Cardiac fibroblast (primary cell): ENCODE measurements around the gene ANO6.
A peak's percentile ranks its signal among the peaks of the same experiment; 100 is the strongest.
"Not testable (repeated sequence)": the region's sequence is repeated elsewhere in the genome, so short reads cannot be mapped to it uniquely, and the experiment has no call there.

ENCODE experiments used
- DNase-seq, 2 donors: peaks; one replicate each; pipeline versions ENCODE4 v3.0.0 to v3.0.0-alpha.2; 2010; ENCODE audit warnings: low read depth in 2 of 2
- H3K4me3 ChIP-seq, 2 donors: replicated peaks in 1 of 2; 1 replicate in 1 of 2; 2 replicates in 1 of 2; pipeline ENCODE4 v1.5.1; 2011; ENCODE audit warnings: low read depth in 2 of 2, low read length in 2 of 2, mild to moderate bottlenecking in 2 of 2, moderate library complexity in 1 of 2
- TF ChIP-seq, protein P1 (sequence below): IDR thresholded peaks from one replicate; pipeline ENCODE4 v1.5.1; 2011; ENCODE audit warnings: low read depth, mild to moderate bottlenecking, low read length, inconsistent platforms

The ANO6 gene

DNA sequence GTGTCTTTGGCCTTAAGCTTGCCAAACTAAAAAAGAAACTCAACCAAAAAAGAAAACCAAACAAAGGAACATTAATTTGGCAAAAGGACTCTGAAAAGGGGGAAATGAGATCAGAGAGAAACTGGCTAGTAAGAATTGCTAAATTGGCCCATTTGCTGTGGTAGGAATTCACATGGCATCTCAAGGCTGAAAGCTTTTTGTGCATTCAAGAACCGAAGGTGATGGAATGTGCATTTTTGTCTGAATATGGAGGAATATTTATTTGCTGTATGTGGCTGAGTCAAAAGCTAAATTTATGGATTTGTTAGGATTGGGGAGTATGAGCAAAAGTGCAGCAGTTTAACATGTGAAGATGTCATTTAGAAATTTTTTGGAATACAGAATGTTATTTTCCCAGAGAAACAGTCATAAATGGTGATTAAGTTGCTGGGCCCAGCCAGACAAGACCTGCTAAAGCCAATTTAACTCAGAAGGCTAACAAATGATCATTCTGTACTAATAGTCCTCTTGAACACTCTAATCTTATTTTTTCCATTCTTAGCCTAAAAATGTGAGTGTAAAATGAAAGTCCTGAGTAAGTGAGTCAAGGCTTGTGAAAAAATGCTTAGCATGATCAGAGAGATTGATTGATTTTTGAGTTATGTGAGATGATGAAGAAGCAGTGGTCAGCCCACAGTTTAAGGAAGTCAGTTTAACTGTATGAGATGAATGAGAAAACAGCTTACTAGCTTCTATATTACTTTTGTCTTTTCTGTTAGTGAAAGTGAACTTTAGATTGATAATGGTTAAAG, 94.1 kb downstream of the ANO6 start:
- peak; percentile 47 to 60 for DNase-seq
- TF ChIP-seq, protein P1, sequence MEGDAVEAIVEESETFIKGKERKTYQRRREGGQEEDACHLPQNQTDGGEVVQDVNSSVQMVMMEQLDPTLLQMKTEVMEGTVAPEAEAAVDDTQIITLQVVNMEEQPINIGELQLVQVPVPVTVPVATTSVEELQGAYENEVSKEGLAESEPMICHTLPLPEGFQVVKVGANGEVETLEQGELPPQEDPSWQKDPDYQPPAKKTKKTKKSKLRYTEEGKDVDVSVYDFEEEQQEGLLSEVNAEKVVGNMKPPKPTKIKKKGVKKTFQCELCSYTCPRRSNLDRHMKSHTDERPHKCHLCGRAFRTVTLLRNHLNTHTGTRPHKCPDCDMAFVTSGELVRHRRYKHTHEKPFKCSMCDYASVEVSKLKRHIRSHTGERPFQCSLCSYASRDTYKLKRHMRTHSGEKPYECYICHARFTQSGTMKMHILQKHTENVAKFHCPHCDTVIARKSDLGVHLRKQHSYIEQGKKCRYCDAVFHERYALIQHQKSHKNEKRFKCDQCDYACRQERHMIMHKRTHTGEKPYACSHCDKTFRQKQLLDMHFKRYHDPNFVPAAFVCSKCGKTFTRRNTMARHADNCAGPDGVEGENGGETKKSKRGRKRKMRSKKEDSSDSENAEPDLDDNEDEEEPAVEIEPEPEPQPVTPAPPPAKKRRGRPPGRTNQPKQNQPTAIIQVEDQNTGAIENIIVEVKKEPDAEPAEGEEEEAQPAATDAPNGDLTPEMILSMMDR, result peak; percentile 21
- H3K4me3 ChIP-seq, result no peak overlapping the region

DNA sequence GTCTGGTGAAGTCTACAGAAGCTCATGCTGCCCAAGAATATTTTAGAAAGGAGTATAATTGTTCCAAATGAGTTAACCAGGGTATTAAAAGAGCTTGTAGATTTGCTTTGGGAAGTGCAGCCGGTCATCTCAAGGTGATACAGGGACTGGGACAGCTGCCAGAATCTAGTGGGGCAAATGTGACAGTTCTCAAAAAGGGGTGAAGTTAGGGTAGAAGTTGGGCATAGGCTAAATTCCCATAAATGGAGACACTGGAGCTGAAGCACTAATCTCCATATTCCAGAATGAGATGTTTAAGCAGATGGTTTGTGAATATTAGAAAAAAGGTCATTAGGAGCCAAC, 94.7 kb downstream of the ANO6 start:
- H3K4me3 ChIP-seq, result no peak overlapping the region
- DNase-seq, result no peak
- TF ChIP-seq, protein P1, result no peak

DNA sequence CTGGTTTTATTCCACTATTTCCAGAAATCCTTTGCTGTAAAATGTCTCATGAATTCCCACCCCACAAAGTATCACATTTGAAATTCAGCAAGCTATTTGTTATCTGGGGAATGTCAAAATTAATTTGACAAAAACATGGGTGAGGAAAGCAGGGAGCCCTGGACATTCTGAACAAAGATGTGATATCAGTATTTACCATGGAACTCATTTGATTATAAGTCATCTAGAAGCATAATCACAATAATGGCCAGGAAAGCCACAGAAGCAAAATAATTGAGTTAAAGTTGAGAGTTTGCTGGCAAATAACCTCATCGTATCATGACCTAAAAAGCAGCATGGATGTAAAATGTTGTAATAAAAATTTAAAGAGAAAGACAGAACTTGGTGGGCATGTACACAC, 96.1 kb downstream of the ANO6 start:
- TF ChIP-seq, protein P1, result no peak
- no peak for DNase-seq
- H3K4me3 ChIP-seq, result no peak overlapping the region

DNA sequence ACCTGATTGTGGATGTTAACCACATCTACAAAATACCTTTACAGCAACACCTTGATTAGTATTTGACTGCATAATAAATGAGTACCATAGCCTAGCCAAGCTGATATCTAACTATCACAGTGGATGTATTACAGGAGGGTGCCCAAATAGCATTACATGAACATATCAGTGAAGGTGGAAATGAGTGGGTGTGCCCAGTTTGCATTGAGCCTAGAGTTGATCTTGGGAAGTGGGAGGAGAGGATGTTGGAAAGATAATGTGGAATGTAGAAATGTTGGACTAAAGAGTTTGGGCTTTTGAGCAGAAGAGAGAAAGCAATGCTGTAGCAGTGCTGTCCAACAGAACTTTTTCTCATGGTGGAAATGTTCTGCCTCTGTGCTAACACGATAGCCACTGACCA, 98.9 kb downstream of the ANO6 start:
- DNase-seq, result no peak
- no peak overlapping the region for H3K4me3 ChIP-seq
- TF ChIP-seq, protein P1, result no peak

DNA sequence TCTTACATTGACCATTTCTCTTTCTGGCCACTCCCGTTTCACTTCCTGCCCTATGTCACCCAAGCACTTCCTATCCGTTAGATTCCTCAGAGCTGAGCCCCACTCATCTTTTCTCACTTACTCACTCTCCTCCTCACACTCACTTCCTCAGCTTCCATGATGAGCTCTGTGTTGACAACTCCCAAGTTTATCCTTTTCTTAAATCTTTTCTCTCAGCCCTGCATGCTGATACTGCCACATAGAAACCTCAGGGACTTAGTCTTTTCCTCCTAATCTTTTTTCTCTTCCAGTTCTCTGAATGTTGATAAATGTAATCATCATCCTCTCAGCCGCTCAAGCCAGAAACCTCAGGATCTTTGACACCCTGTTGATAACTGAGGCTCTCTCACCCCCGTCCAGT, 99.6 kb downstream of the ANO6 start:
- H3K4me3 ChIP-seq, result no peak overlapping the region
- TF ChIP-seq, protein P1, result no peak
- DNase-seq, result peak in 1 of 2 donors; percentile 60

DNA sequence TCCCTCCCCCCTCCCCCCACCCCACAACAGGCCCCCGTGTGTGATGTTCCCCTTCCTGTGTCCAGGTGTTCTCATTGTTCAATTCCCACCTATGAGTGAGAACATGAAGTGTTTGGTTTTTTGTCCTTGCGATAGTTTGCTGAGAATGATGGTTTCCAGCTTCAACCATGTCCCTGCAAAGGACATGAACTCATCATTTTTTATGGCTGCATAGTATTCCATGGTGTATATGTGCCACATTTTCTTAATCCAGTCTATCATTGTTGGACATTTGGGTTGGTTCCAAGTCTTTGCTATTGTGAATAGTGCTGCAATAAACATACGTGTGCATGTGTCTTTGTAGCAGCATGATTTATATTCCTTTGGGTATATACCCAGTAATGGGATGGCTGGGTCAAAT, 101.4 kb downstream of the ANO6 start:
- H3K4me3 ChIP-seq, DNase-seq: not testable (repeated sequence)

DNA sequence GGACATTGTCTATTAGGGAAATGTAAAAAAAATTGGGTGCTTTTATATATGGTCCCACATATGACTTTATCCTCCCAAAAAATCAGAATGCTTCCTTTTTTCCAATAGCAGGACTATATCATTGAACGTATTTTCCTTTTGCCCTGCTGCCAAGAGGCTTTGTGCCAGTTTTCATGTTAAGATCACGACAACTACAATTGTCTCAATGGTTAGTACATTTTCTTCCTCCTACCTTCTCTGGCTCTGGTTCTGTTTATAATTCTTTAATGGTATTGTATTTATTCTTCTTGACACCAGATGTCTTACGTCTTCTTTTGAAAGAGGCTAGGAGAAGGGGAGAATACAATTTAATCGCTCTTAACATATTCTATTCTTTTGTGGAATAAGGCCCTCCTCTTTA, 106.9 kb downstream of the ANO6 start:
- TF ChIP-seq, protein P1, result no peak

More for the DNA sequence above, 106.9 kb downstream of the ANO6 start:
- H3K4me3 ChIP-seq, result no peak overlapping the region
- peak in 1 of 2 donors; percentile 33 for DNase-seq
